ENCODE data around the gene PPT1.

The PPT1 gene

GRCh38 chr1:40047769-40048168 lies 49.3 kb downstream of the PPT1 start:
- no peak for TF ChIP-seq CTCF (IDR thresholded peaks at IDR 0.05; ENCODE audit: low read depth, low read length, missing control alignments)
- in situ Hi-C loops (cut with HindIII; ENCODE audit: low sequenced_read_pairs) = no loop called here
- DNase-seq (ENCODE audit: low read depth) = no peak
- no peak overlapping the region for H3K4me3 ChIP-seq (ENCODE audit: low read depth, low read length)

GRCh38 chr1:40047276-40047675 lies 49.8 kb downstream of the PPT1 start:
- H3K4me3 ChIP-seq (ENCODE audit: low read depth, low read length) = no peak overlapping the region
- in situ Hi-C loops (cut with HindIII; ENCODE audit: low sequenced_read_pairs) = no loop called here
- DNase-seq (ENCODE audit: low read depth) = no peak
- no peak for TF ChIP-seq CTCF (IDR thresholded peaks at IDR 0.05; ENCODE audit: low read depth, low read length, missing control alignments)

DNA sequence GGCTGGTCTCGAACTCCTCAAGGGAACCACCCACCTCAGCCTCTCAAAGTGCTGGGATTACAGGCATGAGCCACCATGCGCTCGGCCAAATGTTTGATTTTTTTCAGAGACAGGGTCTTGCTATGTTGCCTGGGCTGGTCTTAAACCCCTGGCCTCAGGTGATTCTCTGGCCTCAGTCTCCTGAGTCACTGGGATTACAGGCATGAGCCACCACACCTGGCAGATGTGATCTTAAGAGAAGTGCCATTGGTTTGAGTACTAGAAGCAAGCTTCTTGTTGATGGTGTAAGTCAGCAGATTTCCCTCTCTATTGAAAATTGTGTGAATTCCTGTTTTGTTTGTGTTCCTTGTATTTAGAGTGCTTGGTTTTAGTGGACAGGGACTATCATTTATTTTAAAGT lies 51.3 kb downstream of the PPT1 start:
- DNase-seq (ENCODE audit: low read depth) = no peak
- no peak overlapping the region for H3K4me3 ChIP-seq (ENCODE audit: low read depth, low read length)
- no peak for TF ChIP-seq CTCF (IDR thresholded peaks at IDR 0.05; ENCODE audit: low read depth, low read length, missing control alignments)
- in situ Hi-C loops (cut with HindIII; ENCODE audit: low sequenced_read_pairs) = no loop called here

- H3K4me3 ChIP-seq (ENCODE audit: low read depth, low read length) = no peak overlapping the region
- DNase-seq (ENCODE audit: low read depth) = no peak
- in situ Hi-C loops (cut with HindIII; ENCODE audit: low sequenced_read_pairs) = no loop called here
- no peak for TF ChIP-seq CTCF (IDR thresholded peaks at IDR 0.05; ENCODE audit: low read depth, low read length, missing control alignments)
These were observed 51.9 kb downstream of the PPT1 start for GRCh38 chr1:40045182-40045581.

DNA sequence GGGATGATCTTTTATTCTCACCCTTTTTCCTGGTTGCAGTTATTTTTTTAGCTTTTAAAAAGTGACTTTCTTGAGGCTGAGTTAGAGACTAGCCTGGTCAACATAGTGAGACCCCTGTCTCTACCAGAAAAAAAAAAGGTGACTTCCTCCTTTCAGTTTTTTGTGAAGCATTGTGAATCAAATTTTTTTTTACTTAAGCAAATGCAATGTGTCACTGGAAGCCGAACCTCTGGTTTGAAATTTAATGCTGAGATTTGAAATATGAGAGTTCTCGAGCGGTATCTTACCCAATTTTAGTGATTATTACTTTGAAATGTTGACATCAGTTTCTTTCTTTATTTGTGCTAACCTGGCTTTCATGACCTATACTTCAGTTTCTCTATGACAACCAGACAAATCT lies 52.9 kb downstream of the PPT1 start:
- in situ Hi-C loops (cut with HindIII; ENCODE audit: low sequenced_read_pairs) = no loop called here
- no peak for TF ChIP-seq CTCF (IDR thresholded peaks at IDR 0.05; ENCODE audit: low read depth, low read length, missing control alignments)
- no peak overlapping the region for H3K4me3 ChIP-seq (ENCODE audit: low read depth, low read length)
- no peak for DNase-seq (ENCODE audit: low read depth)

DNA sequence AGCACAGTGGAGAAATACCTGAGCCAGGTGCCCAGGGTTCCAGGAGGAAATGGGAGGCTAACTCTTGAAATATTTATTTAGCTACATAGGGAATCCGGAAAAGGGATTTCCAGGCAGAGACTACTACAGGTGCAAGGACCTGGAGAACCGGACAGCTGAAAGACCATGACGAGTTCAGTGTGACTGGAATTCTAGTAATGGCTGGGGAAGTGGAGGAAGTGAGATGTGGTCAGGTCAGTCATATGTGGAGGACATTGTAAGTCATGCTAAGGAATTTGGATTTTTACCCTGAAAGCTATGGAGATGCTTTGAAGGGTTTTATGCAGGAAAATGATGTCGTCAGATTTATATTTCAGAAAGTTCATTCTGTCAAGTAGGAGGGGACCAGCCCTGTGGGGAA lies 54.7 kb downstream of the PPT1 start:
- in situ Hi-C loops (cut with HindIII; ENCODE audit: low sequenced_read_pairs) = no loop called here
- no peak for DNase-seq (ENCODE audit: low read depth)
- peak overlapping the region; percentile 89 for H3K4me3 ChIP-seq (ENCODE audit: low read depth, low read length)
- TF ChIP-seq CTCF (IDR thresholded peaks at IDR 0.05; ENCODE audit: low read depth, low read length, missing control alignments) = no peak

DNA sequence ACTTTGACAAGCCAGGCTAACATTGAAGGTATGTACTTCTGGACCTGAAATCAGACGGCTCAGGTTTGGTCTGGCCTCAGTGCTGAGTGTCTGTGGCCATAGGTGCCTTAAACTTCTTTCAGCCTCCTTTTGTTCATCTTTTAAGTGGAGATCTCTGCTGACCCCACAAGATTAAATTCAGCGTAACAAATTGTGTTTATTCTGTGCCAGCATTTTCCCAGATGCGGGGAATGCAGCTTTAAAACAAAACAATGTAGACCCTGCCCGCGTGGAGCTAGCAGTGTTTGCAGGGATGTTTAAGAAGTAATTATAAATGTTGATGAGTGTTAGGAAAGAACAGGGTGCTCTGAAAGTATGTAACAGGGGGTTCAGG lies 55.6 kb downstream of the PPT1 start:
- peak overlapping the region; percentile 89 for H3K4me3 ChIP-seq (ENCODE audit: low read depth, low read length)
- in situ Hi-C loops (cut with HindIII; ENCODE audit: low sequenced_read_pairs) = no loop called here
- DNase-seq (ENCODE audit: low read depth) = no peak
- no peak for TF ChIP-seq CTCF (IDR thresholded peaks at IDR 0.05; ENCODE audit: low read depth, low read length, missing control alignments)
